WTC11 (cell line): ENCODE data around the gene CLCN4.

Experiments used
- FOXK1 ChIP-seq: sonication (generic); formaldehyde crosslinking; IDR thresholded peaks from 2 replicates; pipeline ENCODE4 v1.8.0; 2022; ENCODE audit warnings: mild to moderate bottlenecking, moderate library complexity, missing genetic modification reagents
- JUN ChIP-seq: sonication (generic); formaldehyde crosslinking; IDR thresholded peaks from 2 replicates; pipeline ENCODE4 v1.8.0; 2023; ENCODE audit warnings: mild to moderate bottlenecking, missing genetic modification reagents
- NR1H2 ChIP-seq: sonication (generic); formaldehyde crosslinking; IDR thresholded peaks from 2 replicates; pipeline ENCODE4 v1.9.0; 2021; ENCODE audit warnings: mild to moderate bottlenecking, moderate library complexity, missing genetic modification reagents
- SP1 ChIP-seq: sonication (generic); formaldehyde crosslinking; conservative IDR thresholded peaks from 2 replicates; pipeline ENCODE4 v1.8.1; 2022; ENCODE audit warnings: missing genetic modification reagents
- TCF7 ChIP-seq: sonication (generic); formaldehyde crosslinking; IDR thresholded peaks from 2 replicates; pipeline ENCODE4 v1.8.0; 2022; ENCODE audit warnings: mild to moderate bottlenecking, low read depth, missing genetic modification reagents, moderate library complexity
- ZNF317 ChIP-seq: sonication (generic); formaldehyde crosslinking; IDR thresholded peaks from 2 replicates; pipeline ENCODE4 v1.8.1; 2023; ENCODE audit warnings: low read depth, mild to moderate bottlenecking, moderate library complexity, missing genetic modification reagents, borderline replicate concordance
- TF ChIP-seq, protein P1 (sequence below): fragments of 200-600 bp; IDR thresholded peaks from 2 replicates; pipeline ENCODE4 v1.8.0; 2022; ENCODE audit warnings: antibody characterized with exemption

DNA sequence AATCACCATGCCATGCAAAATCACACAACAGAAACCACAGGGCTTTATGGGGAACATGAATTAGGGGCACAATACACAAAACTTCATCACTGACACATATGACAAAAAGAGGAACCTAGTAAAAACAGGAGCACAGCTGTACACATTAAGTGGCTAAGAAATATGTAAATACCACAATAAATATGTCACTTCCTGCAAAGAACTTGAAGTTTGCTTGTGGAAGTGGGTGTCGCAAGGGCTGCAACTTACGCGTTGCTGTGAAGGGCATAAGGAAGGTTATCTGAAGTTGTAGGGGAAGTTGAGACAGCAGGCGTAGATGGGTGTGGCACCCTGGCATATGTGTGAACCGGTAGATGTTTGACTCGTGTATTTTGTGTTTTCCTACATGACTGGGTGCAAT, 42.4 kb downstream of the CLCN4 start:
- no peak for TF ChIP-seq NR1H2 (CRISPR knock-in tag)
- no peak for TF ChIP-seq JUN (CRISPR knock-in tag)
- TF ChIP-seq, protein P1, sequence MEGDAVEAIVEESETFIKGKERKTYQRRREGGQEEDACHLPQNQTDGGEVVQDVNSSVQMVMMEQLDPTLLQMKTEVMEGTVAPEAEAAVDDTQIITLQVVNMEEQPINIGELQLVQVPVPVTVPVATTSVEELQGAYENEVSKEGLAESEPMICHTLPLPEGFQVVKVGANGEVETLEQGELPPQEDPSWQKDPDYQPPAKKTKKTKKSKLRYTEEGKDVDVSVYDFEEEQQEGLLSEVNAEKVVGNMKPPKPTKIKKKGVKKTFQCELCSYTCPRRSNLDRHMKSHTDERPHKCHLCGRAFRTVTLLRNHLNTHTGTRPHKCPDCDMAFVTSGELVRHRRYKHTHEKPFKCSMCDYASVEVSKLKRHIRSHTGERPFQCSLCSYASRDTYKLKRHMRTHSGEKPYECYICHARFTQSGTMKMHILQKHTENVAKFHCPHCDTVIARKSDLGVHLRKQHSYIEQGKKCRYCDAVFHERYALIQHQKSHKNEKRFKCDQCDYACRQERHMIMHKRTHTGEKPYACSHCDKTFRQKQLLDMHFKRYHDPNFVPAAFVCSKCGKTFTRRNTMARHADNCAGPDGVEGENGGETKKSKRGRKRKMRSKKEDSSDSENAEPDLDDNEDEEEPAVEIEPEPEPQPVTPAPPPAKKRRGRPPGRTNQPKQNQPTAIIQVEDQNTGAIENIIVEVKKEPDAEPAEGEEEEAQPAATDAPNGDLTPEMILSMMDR: no peak
- no peak for TF ChIP-seq TCF7 (CRISPR knock-in tag)
- no peak for TF ChIP-seq SP1
- TF ChIP-seq FOXK1 (CRISPR knock-in tag): no peak
- no peak for TF ChIP-seq ZNF317 (CRISPR knock-in tag)
